BE2C (cell line): ENCODE results near the gene CPT1C.

Experiments
- DNase-seq: peaks from one replicate; pipeline ENCODE4 v3.0.0-alpha.2; 2020
- H3K27me3 ChIP-seq: fragments of 250-450 bp; sonication (Bioruptor Pico); 2 replicates; pipeline ENCODE4 v1.5.1; 2020; ENCODE audit warnings: mild to moderate bottlenecking
- H3K36me3 ChIP-seq: fragments of 250-450 bp; sonication (Bioruptor Pico); 2 replicates; pipeline ENCODE4 v1.5.1; 2020; ENCODE audit warnings: mild to moderate bottlenecking
- H3K4me1 ChIP-seq: fragments of 250-450 bp; sonication (Bioruptor Pico); 2 replicates; pipeline ENCODE4 v1.5.1; 2020
- H3K4me3 ChIP-seq: 2 replicates; pipeline ENCODE4 v1.5.1; 2011; ENCODE audit warnings: low read depth, low read length
- H3K9me3 ChIP-seq: fragments of 250-450 bp; sonication (Bioruptor Pico); 2 replicates; pipeline ENCODE4 v1.5.1; 2020
- TF ChIP-seq, protein P1 (sequence below): IDR thresholded peaks from 2 replicates; pipeline ENCODE4 v1.5.1; 2012; ENCODE audit warnings: mild to moderate bottlenecking, low read depth, low read length

Gene CPT1C

GRCh38 chr19:49692147-49692506, 1.2 kb downstream of the CPT1C start:
- no peak overlapping the region for H3K4me3 ChIP-seq

DNA sequence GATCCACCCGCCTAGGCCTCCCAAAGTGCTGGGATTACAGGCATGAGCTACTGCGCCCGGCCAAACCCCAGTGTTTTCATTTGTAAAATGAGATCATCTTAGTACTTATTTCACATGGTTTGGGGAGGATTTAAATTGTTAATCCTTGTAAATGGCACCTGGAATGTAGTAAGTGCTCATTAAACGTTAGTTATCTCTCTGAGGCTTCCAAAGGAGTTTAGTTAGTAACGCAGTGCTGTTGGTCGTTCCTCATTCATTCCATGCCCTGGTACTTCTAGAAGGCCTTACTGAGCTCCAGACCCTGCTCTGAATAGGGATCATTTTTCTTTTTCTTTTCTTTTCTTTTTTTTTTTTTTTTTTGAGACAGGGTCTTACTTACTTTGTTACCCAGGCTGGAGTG, 5.2 kb downstream of the CPT1C start:
- Histone ChIP-seq H3K4me3 (no peak overlapping the region), H3K36me3 (no peaks in the 10 kb centered on the region), H3K27me3 (peaks cover 4% of the 10 kb centered on the region; the same call in 1 of the 2 replicates), H3K4me1 (peaks cover 5% of the 10 kb centered on the region; the same call in 1 of the 2 replicates), H3K9me3 (no peaks in the 10 kb centered on the region)
- DNase-seq = no peak
- TF ChIP-seq, protein P1, sequence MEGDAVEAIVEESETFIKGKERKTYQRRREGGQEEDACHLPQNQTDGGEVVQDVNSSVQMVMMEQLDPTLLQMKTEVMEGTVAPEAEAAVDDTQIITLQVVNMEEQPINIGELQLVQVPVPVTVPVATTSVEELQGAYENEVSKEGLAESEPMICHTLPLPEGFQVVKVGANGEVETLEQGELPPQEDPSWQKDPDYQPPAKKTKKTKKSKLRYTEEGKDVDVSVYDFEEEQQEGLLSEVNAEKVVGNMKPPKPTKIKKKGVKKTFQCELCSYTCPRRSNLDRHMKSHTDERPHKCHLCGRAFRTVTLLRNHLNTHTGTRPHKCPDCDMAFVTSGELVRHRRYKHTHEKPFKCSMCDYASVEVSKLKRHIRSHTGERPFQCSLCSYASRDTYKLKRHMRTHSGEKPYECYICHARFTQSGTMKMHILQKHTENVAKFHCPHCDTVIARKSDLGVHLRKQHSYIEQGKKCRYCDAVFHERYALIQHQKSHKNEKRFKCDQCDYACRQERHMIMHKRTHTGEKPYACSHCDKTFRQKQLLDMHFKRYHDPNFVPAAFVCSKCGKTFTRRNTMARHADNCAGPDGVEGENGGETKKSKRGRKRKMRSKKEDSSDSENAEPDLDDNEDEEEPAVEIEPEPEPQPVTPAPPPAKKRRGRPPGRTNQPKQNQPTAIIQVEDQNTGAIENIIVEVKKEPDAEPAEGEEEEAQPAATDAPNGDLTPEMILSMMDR = no peak

More at GRCh38 chr19:49692147-49692506, 1.2 kb downstream of the CPT1C start:
- Histone ChIP-seq H3K36me3 (0 out of 2 replicates have a peak, but pooled peaks cover 4% of the 10 kb centered on the region), H3K27me3 (peaks cover 11% of the 10 kb centered on the region; the same call in 1 of the 2 replicates), H3K4me1 (peaks cover 5% of the 10 kb centered on the region; the same call in 1 of the 2 replicates), H3K9me3 (no peaks in the 10 kb centered on the region)
- DNase-seq = no peak
- TF ChIP-seq, protein P1 = no peak

DNA sequence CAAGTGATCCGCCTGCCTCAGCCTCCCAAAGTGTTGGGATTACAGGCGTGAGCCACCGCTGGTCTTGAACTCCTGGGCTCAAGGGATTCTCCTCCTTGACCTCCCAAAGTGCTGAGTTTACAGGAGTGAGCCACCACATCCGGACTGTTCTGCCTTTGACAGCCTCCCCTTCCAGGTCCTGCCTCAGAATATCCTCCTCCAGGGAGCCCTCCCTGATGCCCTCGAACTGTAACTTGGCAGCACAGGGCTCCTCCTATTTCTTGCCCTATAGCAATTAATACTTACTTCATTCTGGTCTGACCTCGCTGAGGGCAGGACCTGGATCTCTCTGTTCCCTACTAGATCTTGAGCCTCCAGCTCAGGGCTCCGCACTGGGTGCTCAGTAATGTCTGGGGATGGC, 5.9 kb downstream of the CPT1C start:
- H3K27me3 ChIP-seq = no peaks in the 10 kb centered on the region
- DNase-seq = no peak
- H3K36me3 ChIP-seq = no peaks in the 10 kb centered on the region
- TF ChIP-seq, protein P1 = no peak
- H3K4me1 ChIP-seq = no peaks in the 10 kb centered on the region
- H3K4me3 ChIP-seq = no peak overlapping the region
- H3K9me3 ChIP-seq = no peaks in the 10 kb centered on the region

GRCh38 chr19:49699364-49699763, 8.4 kb downstream of the CPT1C start:
- TF ChIP-seq, protein P1 = no peak
- no peak overlapping the region for H3K4me3 ChIP-seq
- no peaks in the 10 kb centered on the region for H3K27me3 ChIP-seq
- H3K36me3 ChIP-seq = no peaks in the 10 kb centered on the region
- DNase-seq = no peak
- no peaks in the 10 kb centered on the region for H3K9me3 ChIP-seq
- H3K4me1 ChIP-seq = no peaks in the 10 kb centered on the region

- Histone ChIP-seq H3K4me3 (no peak overlapping the region), H3K4me1 (no peaks in the 10 kb centered on the region), H3K9me3 (no peaks in the 10 kb centered on the region), H3K27me3 (no peaks in the 10 kb centered on the region), H3K36me3 (no peaks in the 10 kb centered on the region)
- TF ChIP-seq, protein P1 = no peak
- no peak for DNase-seq
Observed at GRCh38 chr19:49700563-49700962, 9.6 kb downstream of the CPT1C start.

- TF ChIP-seq, protein P1 = no peak
- Histone ChIP-seq H3K4me3 (no peak overlapping the region), H3K9me3 (no peaks in the 10 kb centered on the region), H3K4me1 (no peaks in the 10 kb centered on the region), H3K36me3 (no peaks in the 10 kb centered on the region), H3K27me3 (no peaks in the 10 kb centered on the region)
- no peak for DNase-seq
Observed at GRCh38 chr19:49701271-49701786, 10.4 kb downstream of the CPT1C start.
